ENCODE results near the gene ANK2. TPM values are rescaled to one million over a fixed set of nuclear protein-coding genes. Genes with fewer than 3 reads are reported as not detected.

Gene ANK2
- total RNA-seq, 2 experiments from 2014 or later, result 1.7 to 3.2 TPM

DNA sequence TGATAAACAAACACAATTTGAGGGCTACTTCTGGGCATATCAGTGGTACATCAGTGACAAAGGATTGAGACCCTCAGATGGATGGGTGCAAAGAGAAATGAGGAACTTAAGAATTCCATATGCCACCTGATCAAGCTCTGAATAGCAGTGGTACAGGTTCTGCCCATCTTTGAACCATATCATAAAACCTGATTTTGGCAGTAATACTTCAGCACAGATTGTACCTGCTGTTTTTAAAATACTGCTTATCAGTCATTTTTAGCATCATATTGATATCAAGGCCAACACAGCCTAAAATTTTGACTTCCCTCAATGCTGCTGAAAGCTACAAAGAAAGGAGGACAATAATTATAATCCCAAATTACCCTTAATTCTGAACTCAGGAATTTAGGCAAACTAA, 41.5 kb downstream of the ANK2 start:
- H3K9me3 Mint-ChIP-seq, result no peaks in the 10 kb centered on the region
- no peaks in the 10 kb centered on the region for H3K4me1 Mint-ChIP-seq (ENCODE audit: low read depth)
- ATAC-seq (no peak), DNase-seq (no peak)
- H3K27me3 Mint-ChIP-seq, result peaks cover 2% of the 10 kb centered on the region
- no peak overlapping the region for H3K27ac Mint-ChIP-seq
- intact Hi-C loops (cut with micrococcal nuclease), result no loop called here
- ChIA-PET CTCF (no interaction called here), POLR2A (no interaction called here)
- TF ChIP-seq, protein P1, sequence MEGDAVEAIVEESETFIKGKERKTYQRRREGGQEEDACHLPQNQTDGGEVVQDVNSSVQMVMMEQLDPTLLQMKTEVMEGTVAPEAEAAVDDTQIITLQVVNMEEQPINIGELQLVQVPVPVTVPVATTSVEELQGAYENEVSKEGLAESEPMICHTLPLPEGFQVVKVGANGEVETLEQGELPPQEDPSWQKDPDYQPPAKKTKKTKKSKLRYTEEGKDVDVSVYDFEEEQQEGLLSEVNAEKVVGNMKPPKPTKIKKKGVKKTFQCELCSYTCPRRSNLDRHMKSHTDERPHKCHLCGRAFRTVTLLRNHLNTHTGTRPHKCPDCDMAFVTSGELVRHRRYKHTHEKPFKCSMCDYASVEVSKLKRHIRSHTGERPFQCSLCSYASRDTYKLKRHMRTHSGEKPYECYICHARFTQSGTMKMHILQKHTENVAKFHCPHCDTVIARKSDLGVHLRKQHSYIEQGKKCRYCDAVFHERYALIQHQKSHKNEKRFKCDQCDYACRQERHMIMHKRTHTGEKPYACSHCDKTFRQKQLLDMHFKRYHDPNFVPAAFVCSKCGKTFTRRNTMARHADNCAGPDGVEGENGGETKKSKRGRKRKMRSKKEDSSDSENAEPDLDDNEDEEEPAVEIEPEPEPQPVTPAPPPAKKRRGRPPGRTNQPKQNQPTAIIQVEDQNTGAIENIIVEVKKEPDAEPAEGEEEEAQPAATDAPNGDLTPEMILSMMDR (IDR thresholded peaks at IDR 0.05), result no peak
- H3K36me3 Mint-ChIP-seq (ENCODE audit: low read depth), result no peaks in the 10 kb centered on the region
- H3K4me3 Mint-ChIP-seq, result no peak overlapping the region

DNA sequence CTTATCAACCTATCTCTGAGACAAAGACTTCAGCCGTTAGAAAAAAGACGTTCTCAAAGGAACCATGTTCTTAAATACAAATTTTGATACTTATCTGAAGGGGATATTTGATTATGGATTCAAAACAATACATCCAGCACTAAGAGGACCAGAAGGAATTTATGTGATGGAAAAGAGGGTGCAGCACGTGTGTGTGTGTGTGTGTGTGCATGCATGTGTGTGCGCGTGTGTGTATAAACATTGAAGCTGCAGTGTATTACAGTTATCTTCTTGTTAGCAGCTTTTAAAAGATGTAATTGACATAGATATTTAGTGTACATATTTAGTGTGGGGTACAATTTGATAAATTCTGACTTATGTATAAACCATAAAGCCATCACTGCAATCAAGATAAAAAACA, 44.9 kb downstream of the ANK2 start:
- DNase-seq (no peak), ATAC-seq (no peak)
- no peaks in the 10 kb centered on the region for H3K9me3 Mint-ChIP-seq
- CTCF ChIA-PET, result interaction anchor here (0.7 to 1.0 kb wide), 2 partner anchors 15 to 43 kb away, joined by 3 read pairs; no protein-coding TSS in a partner anchor
- H3K4me3 Mint-ChIP-seq, result no peak overlapping the region
- POLR2A ChIA-PET, result no interaction called here
- no peaks in the 10 kb centered on the region for H3K4me1 Mint-ChIP-seq (ENCODE audit: low read depth)
- TF ChIP-seq, protein P1 (IDR thresholded peaks at IDR 0.05), result no peak
- no peak overlapping the region for H3K27ac Mint-ChIP-seq
- H3K27me3 Mint-ChIP-seq, result peaks cover 4% of the 10 kb centered on the region
- intact Hi-C loops (cut with micrococcal nuclease), result no loop called here
- no peaks in the 10 kb centered on the region for H3K36me3 Mint-ChIP-seq (ENCODE audit: low read depth)

DNA sequence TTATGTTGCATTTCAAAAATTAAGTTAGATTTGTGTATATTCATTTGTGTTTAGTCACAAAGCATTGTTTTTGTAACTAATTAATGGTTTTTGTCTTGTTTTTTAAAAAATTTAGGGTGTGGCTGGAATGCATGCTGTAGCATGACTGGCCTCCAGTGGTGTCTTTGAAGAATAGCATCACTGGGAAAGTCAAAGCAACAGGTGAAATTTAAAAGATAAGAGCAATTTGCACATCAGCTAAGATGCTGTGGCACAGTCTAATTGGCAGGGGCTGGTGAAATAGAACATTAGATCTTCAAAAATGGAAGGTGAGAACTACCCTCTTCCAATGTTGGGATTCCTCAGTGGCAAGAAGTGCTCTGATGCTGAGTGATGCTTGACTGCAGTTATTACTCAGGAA, 45.3 kb downstream of the ANK2 start:
- Mint-ChIP-seq H3K4me1 (ENCODE audit: low read depth) (no peaks in the 10 kb centered on the region), H3K9me3 (no peaks in the 10 kb centered on the region), H3K36me3 (ENCODE audit: low read depth) (no peaks in the 10 kb centered on the region), H3K4me3 (no peak overlapping the region), H3K27ac (no peak overlapping the region), H3K27me3 (peaks cover 4% of the 10 kb centered on the region)
- DNase-seq (no peak), ATAC-seq (no peak)
- TF ChIP-seq, protein P1 (IDR thresholded peaks at IDR 0.05), result peak; percentile 47
- ChIA-PET POLR2A (no interaction called here), CTCF (interaction anchor here (0.5 to 1.0 kb wide), 3 partner anchors 14 to 273 kb away, joined by 3 read pairs; no protein-coding TSS in a partner anchor)
- intact Hi-C loops (cut with micrococcal nuclease), result no loop called here

DNA sequence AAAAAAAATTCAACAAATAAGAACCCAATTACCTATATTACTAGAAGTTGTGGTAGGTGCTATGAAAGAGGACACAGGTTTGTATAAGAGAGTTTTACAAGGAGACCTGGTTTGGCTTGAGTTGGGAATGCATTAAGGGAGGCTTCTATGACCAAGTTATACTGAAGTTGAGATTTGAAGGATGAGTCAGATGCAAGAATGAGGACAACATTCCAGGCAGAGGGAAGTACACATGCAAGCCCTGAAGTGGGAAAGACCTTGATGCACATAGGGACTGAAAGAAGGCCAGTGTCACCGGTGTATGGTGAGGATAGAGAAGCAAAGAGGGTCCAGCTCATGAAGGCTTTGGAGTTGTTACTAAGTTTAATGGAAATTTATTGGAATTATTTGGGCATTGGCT, 52.2 kb downstream of the ANK2 start:
- Mint-ChIP-seq H3K9me3 (no peaks in the 10 kb centered on the region), H3K4me1 (ENCODE audit: low read depth) (no peaks in the 10 kb centered on the region), H3K36me3 (ENCODE audit: low read depth) (no peaks in the 10 kb centered on the region), H3K4me3 (no peak overlapping the region), H3K27ac (no peak overlapping the region), H3K27me3 (peaks cover 2% of the 10 kb centered on the region)
- ATAC-seq, result no peak
- ChIA-PET POLR2A (no interaction called here), CTCF (no interaction called here)
- intact Hi-C loops (cut with micrococcal nuclease), result no loop called here
- TF ChIP-seq, protein P1 (IDR thresholded peaks at IDR 0.05), result no peak
- no peak for DNase-seq

DNA sequence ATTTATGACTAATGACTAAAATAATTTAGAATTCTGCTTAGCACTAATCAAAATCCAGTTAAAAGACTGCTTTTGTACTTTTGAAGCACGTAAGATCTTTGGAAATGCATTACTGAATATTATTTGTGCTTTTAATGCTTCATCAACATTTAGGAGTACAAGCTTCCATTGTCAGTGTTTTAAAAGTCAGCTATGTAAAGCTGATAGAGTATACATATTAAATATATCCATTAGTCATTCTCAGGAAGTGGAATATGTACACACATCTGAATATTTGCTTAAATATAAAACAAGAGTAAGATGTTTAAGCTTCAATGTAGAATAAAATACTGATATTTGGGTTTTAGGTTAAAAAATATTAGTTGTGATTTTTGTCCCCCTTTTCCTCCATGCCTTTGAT, 54.1 kb downstream of the ANK2 start:
- DNase-seq, result no peak
- intact Hi-C loops (cut with micrococcal nuclease), result no loop called here
- ChIA-PET POLR2A (no interaction called here), CTCF (no interaction called here)
- no peaks in the 10 kb centered on the region for H3K9me3 Mint-ChIP-seq
- H3K4me1 Mint-ChIP-seq (ENCODE audit: low read depth), result no peaks in the 10 kb centered on the region
- H3K36me3 Mint-ChIP-seq (ENCODE audit: low read depth), result no peaks in the 10 kb centered on the region
- peaks cover 2% of the 10 kb centered on the region for H3K27me3 Mint-ChIP-seq
- no peak for ATAC-seq
- H3K4me3 Mint-ChIP-seq, result no peak overlapping the region
- TF ChIP-seq, protein P1 (IDR thresholded peaks at IDR 0.05), result no peak
- H3K27ac Mint-ChIP-seq, result no peak overlapping the region

Measured in activated CD8-positive, alpha-beta T cell treated with anti-CD3 and anti-CD28 coated beads for 36 hours (primary cell).